Ovary (tissue), 9 donors: Measurements from ENCODE around the gene LIN52. TPM values are rescaled to one million over a fixed set of nuclear protein-coding genes. Genes with fewer than 3 reads are reported as not detected.

ENCODE experiments used
- DNase-seq, 5 donors: peaks; one replicate each; pipeline ENCODE4 v3.0.0-alpha.2; 2019 to 2020
- H3K27ac ChIP-seq, 2 donors: fragments of 200-600 bp; one replicate each; pipeline versions ENCODE4 v1.5.1 to v1.8.0; 2019 to 2022
- H3K27me3 ChIP-seq: fragments of 200-600 bp; one replicate; pipeline ENCODE4 v1.8.0; 2022
- H3K36me3 ChIP-seq: fragments of 200-600 bp; sonication (generic); one replicate; pipeline ENCODE4 v1.5.1; 2019
- H3K4me1 ChIP-seq: one replicate; pipeline ENCODE4 v1.8.1; 2013; ENCODE audit warnings: mild to moderate bottlenecking, moderate library complexity; ENCODE audit not compliant: insufficient read depth
- H3K4me3 ChIP-seq: fragments of 200-600 bp; sonication (generic); one replicate; pipeline ENCODE4 v1.5.1; 2017
- H3K9me3 ChIP-seq, 2 donors: fragments of 200-600 bp in 1 of 2; sonication (generic) in 1 of 2; one replicate each; pipeline versions ENCODE4 v1.5.1 to v1.8.1; 2013 to 2019; ENCODE audit warnings: mild to moderate bottlenecking in 1 of 2, moderate library complexity in 1 of 2
- EP300 ChIP-seq: sonication (generic); formaldehyde crosslinking; IDR thresholded peaks from one replicate; pipeline ENCODE4 v1.6.1; 2017; ENCODE audit warnings: antibody characterized with exemption
- POLR2A ChIP-seq: fragments of 450-650 bp; IDR thresholded peaks from one replicate; pipeline ENCODE4 v1.6.1; 2017; ENCODE audit warnings: antibody characterized with exemption, mild to moderate bottlenecking, moderate library complexity
- WGBS, 3 donors: extraction: QIAGEN DNeasy Blood & Tissue Kit in 1 of 3; methylation state at CpG; one replicate each; pipeline versions ENCODE4 v1.1.5 to v1.1.7; 2013 to 2017; 5-methylcytosine and 5-hydroxymethylcytosine counted together
- intact Hi-C, 4 donors: fragments of 100-400 bp; cut with DNase I; formaldehyde crosslinking; loops; one replicate each; pipeline versions ENCODE4 v1.11.0 to v1.15.1; 2022 to 2023
- polyA plus RNA-seq, 2 donors: library from polyadenylated mRNA; stranded (reverse); fragments of 200-250 nt in 1 of 2; fragments of 350-450 nt in 1 of 2; fragmentation: Illumina TruSeq in 1 of 2; extraction: RNeasy Lipid Tissue Mini Kit (QIAGEN cat#74804) in 1 of 2; gene quantifications; one replicate each; pipeline ENCODE4 v1.2.3, GENCODE V29; 2013 to 2014
- total RNA-seq, 7 donors: library from RNA; depleted of rRNA in 2 of 7; stranded (reverse); fragments of >200 nt in 2 of 7; fragmentation: NEBNext Ultra II Directional in 3 of 7; extraction: Animal tissue kit (Norgen Biotek cat#: 25700) in 3 of 7; gene quantifications; one replicate each; pipeline versions ENCODE4 v1.1.0 to v1.2.4, GENCODE V29; 2016 to 2023
- TF ChIP-seq, protein P1 (sequence below), 3 donors: fragments of 450-650 bp in 2 of 3; fragments of 200-600 bp in 1 of 3; IDR thresholded peaks; one replicate each; pipeline versions ENCODE4 v1.5.1 to v1.8.0; 2016 to 2022; ENCODE audit warnings: antibody characterized with exemption in 3 of 3, mild to moderate bottlenecking in 1 of 3
- donor health status: DM: no; HTN: no; CAD: no; lungs with moderate emphysema.
- donor health status: DM: no; HTN: no; CAD: no.
- donor health status: Bipolar disorder and iron deficiency.
- donor health status: DM: yes; HTN: yes; CAD: no.
- donor health status: DM: no; HTN: no; CAD: no.
- donor health status: DM: yes; HTN: yes; CAD: no.

LIN52 gene
- total and polyA plus RNA-seq, 9 donors: 8.6 to 12.5 (median 10.0) TPM

DNA sequence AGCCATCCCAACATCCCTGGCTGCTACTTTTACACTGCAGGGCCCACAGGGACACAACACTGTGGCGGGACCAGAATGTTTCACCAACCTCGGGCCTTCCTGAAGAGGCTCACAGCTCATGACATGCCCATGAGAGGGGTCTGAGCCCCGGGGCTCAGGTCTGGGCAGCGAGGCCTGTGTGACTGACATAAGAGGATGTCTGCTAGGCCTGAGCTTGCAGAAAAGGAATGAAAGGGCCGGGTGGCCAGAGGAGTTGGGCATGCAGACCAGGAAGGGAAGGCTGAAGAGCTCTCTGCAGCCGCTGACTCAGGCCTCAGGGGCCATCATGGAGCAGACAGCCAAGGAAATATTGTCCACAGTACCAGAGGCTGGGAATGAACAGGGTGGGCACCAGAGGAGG lies 136.2 kb downstream of the LIN52 start:
- H3K36me3 ChIP-seq: no peaks in the 10 kb centered on the region
- WGBS, 3 donors: 79 to 89% (median 86%) methylated on average over 6 of the region's 6 CpGs
- DNase-seq: no peak
- intact Hi-C loops: no loop called here
- no peaks in the 10 kb centered on the region for H3K9me3 ChIP-seq
- no peaks in the 10 kb centered on the region for H3K27me3 ChIP-seq
- no peak overlapping the region for H3K27ac ChIP-seq
- H3K4me1 ChIP-seq: no peaks in the 10 kb centered on the region
- TF ChIP-seq POLR2A (no peak), EP300 (no peak)
- TF ChIP-seq, protein P1, sequence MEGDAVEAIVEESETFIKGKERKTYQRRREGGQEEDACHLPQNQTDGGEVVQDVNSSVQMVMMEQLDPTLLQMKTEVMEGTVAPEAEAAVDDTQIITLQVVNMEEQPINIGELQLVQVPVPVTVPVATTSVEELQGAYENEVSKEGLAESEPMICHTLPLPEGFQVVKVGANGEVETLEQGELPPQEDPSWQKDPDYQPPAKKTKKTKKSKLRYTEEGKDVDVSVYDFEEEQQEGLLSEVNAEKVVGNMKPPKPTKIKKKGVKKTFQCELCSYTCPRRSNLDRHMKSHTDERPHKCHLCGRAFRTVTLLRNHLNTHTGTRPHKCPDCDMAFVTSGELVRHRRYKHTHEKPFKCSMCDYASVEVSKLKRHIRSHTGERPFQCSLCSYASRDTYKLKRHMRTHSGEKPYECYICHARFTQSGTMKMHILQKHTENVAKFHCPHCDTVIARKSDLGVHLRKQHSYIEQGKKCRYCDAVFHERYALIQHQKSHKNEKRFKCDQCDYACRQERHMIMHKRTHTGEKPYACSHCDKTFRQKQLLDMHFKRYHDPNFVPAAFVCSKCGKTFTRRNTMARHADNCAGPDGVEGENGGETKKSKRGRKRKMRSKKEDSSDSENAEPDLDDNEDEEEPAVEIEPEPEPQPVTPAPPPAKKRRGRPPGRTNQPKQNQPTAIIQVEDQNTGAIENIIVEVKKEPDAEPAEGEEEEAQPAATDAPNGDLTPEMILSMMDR (IDR thresholded peaks at IDR 0.05): no peak
- H3K4me3 ChIP-seq: no peak overlapping the region

GRCh38 chr14:74221741-74222140 lies 137.0 kb downstream of the LIN52 start:
- no peaks in the 10 kb centered on the region for H3K4me1 ChIP-seq
- no peaks in the 10 kb centered on the region for H3K27me3 ChIP-seq
- intact Hi-C loops: no loop called here

GRCh38 chr14:74223016-74223415 lies 138.3 kb downstream of the LIN52 start:
- Histone ChIP-seq H3K27ac (no peak overlapping the region), H3K4me3 (no peak overlapping the region), H3K9me3 (no peaks in the 10 kb centered on the region), H3K4me1 (no peaks in the 10 kb centered on the region), H3K27me3 (no peaks in the 10 kb centered on the region), H3K36me3 (no peaks in the 10 kb centered on the region)
- DNase-seq: no peak
- 80 to 81% (median 81%) methylated on average over 6 of the region's 6 CpGs for WGBS, 3 donors
- TF ChIP-seq POLR2A (no peak), EP300 (no peak)
- TF ChIP-seq, protein P1 (IDR thresholded peaks at IDR 0.05): no peak
- intact Hi-C loops: no loop called here

More at GRCh38 chr14:74221741-74222140, 137.0 kb downstream of the LIN52 start:
- H3K27ac ChIP-seq: no peak overlapping the region
- DNase-seq: no peak
- H3K36me3 ChIP-seq: no peaks in the 10 kb centered on the region
- no peak for TF ChIP-seq POLR2A
- TF ChIP-seq, protein P1 (IDR thresholded peaks at IDR 0.05): no peak
- TF ChIP-seq EP300: no peak
- H3K4me3 ChIP-seq: no peak overlapping the region
- WGBS, 3 donors: 87 to 91% (median 87%) methylated on average over 7 of the region's 7 CpGs
- no peaks in the 10 kb centered on the region for H3K9me3 ChIP-seq

DNA sequence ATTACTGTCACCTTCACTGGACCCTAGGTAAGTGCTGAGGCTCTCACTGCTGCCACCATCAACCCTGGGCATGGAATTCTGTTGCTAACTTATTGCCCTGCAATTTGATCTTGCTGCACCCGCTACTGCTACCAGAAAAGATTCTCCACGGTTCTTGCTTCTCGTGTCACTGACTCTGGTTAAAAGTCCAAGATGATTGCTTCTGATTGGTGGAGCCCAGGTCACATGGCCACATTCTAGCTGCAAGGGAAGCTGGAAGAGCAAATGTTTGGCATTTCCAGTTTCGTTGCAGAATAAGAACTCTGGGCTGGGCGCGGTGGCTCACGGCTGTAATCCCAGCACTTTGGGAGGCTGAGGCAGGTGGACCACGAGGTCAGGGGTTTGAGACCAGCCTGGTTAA lies 147.0 kb downstream of the LIN52 start:
- intact Hi-C loops: no loop called here
- DNase-seq: no peak
- WGBS, 3 donors: 81 to 82% (median 81%) methylated on average over 8 of the region's 8 CpGs
- Histone ChIP-seq H3K27me3 (no peaks in the 10 kb centered on the region), H3K4me3 (no peak overlapping the region), H3K4me1 (peaks cover 1% of the 10 kb centered on the region), H3K36me3 (no peaks in the 10 kb centered on the region), H3K9me3 (no peaks in the 10 kb centered on the region), H3K27ac (no peak overlapping the region)
- no peak for TF ChIP-seq POLR2A
- TF ChIP-seq, protein P1 (IDR thresholded peaks at IDR 0.05): no peak
- TF ChIP-seq EP300: no peak
